ENCODE results near the gene COBLL1.

Gene COBLL1

DNA sequence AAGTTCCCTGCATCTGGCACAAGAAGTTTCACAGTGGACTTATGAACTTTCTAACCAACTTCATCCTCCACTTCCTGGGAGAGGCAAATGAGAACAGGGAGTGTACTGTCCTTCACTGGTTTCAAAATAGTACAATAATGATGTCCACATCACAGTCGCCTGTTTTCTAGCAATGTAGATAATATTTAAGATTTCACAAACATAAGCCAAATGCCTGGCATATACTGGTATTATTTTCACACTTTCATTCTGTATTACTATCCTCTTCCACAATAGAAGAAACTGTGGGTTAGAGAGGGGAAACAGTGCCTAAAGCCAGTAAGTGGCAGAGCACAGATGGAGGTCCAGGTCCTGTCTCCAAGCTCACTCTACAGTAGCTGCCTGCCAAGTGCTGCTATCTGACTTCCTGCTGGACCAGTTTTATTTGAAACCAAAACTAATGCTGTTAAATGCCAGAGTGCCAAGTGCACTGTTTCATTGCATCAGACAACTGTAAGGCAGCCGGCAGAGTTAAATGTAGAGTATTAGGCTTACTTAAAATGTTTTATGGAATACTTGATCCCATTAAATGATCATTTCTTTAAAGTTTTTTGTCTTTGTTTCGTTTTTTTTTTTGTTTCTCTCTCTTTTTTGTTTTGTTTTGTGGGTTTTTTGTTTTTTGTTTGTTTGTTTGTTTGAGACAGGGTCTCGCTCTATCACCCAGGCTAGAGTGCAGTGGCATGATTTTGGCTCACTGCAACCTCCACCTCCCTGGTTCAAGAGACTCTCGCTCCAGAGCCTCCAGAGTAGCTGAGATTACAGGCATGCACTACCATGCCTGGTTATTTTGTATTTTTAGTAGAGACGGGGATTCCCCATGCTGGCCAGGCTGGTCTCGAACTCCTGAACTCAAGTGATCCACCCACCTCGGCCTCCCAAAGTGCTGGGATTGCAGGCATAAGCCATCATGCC lies 15.1 kb downstream of the COBLL1 start (continued):
- TF ChIP-seq, protein P1, sequence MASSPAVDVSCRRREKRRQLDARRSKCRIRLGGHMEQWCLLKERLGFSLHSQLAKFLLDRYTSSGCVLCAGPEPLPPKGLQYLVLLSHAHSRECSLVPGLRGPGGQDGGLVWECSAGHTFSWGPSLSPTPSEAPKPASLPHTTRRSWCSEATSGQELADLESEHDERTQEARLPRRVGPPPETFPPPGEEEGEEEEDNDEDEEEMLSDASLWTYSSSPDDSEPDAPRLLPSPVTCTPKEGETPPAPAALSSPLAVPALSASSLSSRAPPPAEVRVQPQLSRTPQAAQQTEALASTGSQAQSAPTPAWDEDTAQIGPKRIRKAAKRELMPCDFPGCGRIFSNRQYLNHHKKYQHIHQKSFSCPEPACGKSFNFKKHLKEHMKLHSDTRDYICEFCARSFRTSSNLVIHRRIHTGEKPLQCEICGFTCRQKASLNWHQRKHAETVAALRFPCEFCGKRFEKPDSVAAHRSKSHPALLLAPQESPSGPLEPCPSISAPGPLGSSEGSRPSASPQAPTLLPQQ (tag by site-specific recombination; IDR thresholded peaks at IDR 0.05) = 0 out of 2 replicates have a peak, but pooled peaks have one; percentile 12
- TF ChIP-seq ZNF292 (tag by site-specific recombination; IDR thresholded peaks at IDR 0.05; ENCODE audit: borderline replicate concordance, low read depth) (no peak), RBAK (tag by site-specific recombination; IDR thresholded peaks at IDR 0.05) (no peak), OSR2 (tag by site-specific recombination; IDR thresholded peaks at IDR 0.05) (peak; percentile 78), ZNF391 (tag by site-specific recombination; IDR thresholded peaks at IDR 0.05; ENCODE audit: borderline replicate concordance, low read depth) (no peak), GLIS1 (tag by site-specific recombination; IDR thresholded peaks at IDR 0.05) (no peak), FEZF1 (tag by site-specific recombination; IDR thresholded peaks at IDR 0.05) (peak; percentile 92), ZNF530 (tag by site-specific recombination; IDR thresholded peaks at IDR 0.05; ENCODE audit: low read depth) (no peak), YY1 (tag by site-specific recombination; IDR thresholded peaks at IDR 0.05) (no peak)
- TF ChIP-seq, protein P2, sequence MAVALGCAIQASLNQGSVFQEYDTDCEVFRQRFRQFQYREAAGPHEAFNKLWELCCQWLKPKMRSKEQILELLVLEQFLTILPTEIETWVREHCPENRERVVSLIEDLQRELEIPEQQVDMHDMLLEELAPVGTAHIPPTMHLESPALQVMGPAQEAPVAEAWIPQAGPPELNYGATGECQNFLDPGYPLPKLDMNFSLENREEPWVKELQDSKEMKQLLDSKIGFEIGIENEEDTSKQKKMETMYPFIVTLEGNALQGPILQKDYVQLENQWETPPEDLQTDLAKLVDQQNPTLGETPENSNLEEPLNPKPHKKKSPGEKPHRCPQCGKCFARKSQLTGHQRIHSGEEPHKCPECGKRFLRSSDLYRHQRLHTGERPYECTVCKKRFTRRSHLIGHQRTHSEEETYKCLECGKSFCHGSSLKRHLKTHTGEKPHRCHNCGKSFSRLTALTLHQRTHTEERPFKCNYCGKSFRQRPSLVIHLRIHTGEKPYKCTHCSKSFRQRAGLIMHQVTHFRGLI (tag by site-specific recombination; IDR thresholded peaks at IDR 0.05) = no peak
- TF ChIP-seq, protein P3, sequence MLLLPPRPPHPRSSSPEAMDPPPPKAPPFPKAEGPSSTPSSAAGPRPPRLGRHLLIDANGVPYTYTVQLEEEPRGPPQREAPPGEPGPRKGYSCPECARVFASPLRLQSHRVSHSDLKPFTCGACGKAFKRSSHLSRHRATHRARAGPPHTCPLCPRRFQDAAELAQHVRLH (tag by site-specific recombination; IDR thresholded peaks at IDR 0.05) = 0 out of 2 replicates have a peak, but pooled peaks have one; percentile 20
- TF ChIP-seq, protein P4, sequence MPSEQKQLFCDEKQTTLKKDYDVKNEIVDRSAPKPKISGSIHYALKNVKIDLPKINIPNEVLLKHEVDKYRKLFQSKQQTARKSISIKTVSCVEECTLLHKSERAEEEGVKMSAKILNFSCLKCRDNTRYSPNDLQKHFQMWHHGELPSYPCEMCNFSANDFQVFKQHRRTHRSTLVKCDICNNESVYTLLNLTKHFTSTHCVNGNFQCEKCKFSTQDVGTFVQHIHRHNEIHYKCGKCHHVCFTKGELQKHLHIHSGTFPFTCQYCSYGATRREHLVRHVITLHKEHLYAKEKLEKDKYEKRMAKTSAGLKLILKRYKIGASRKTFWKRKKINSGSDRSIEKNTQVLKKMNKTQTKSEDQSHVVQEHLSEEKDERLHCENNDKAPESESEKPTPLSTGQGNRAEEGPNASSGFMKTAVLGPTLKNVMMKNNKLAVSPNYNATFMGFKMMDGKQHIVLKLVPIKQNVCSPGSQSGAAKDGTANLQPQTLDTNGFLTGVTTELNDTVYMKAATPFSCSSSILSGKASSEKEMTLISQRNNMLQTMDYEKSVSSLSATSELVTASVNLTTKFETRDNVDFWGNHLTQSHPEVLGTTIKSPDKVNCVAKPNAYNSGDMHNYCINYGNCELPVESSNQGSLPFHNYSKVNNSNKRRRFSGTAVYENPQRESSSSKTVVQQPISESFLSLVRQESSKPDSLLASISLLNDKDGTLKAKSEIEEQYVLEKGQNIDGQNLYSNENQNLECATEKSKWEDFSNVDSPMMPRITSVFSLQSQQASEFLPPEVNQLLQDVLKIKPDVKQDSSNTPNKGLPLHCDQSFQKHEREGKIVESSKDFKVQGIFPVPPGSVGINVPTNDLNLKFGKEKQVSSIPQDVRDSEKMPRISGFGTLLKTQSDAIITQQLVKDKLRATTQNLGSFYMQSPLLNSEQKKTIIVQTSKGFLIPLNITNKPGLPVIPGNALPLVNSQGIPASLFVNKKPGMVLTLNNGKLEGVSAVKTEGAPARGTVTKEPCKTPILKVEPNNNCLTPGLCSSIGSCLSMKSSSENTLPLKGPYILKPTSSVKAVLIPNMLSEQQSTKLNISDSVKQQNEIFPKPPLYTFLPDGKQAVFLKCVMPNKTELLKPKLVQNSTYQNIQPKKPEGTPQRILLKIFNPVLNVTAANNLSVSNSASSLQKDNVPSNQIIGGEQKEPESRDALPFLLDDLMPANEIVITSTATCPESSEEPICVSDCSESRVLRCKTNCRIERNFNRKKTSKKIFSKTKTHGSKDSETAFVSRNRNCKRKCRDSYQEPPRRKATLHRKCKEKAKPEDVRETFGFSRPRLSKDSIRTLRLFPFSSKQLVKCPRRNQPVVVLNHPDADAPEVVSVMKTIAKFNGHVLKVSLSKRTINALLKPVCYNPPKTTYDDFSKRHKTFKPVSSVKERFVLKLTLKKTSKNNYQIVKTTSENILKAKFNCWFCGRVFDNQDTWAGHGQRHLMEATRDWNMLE (tag by site-specific recombination; conservative IDR thresholded peaks at IDR 0.05; ENCODE audit: low read depth) = peak; percentile 59
- TF ChIP-seq, protein P5, sequence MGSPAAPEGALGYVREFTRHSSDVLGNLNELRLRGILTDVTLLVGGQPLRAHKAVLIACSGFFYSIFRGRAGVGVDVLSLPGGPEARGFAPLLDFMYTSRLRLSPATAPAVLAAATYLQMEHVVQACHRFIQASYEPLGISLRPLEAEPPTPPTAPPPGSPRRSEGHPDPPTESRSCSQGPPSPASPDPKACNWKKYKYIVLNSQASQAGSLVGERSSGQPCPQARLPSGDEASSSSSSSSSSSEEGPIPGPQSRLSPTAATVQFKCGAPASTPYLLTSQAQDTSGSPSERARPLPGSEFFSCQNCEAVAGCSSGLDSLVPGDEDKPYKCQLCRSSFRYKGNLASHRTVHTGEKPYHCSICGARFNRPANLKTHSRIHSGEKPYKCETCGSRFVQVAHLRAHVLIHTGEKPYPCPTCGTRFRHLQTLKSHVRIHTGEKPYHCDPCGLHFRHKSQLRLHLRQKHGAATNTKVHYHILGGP (tag by site-specific recombination; IDR thresholded peaks at IDR 0.05) = no peak
- TF ChIP-seq, protein P6, sequence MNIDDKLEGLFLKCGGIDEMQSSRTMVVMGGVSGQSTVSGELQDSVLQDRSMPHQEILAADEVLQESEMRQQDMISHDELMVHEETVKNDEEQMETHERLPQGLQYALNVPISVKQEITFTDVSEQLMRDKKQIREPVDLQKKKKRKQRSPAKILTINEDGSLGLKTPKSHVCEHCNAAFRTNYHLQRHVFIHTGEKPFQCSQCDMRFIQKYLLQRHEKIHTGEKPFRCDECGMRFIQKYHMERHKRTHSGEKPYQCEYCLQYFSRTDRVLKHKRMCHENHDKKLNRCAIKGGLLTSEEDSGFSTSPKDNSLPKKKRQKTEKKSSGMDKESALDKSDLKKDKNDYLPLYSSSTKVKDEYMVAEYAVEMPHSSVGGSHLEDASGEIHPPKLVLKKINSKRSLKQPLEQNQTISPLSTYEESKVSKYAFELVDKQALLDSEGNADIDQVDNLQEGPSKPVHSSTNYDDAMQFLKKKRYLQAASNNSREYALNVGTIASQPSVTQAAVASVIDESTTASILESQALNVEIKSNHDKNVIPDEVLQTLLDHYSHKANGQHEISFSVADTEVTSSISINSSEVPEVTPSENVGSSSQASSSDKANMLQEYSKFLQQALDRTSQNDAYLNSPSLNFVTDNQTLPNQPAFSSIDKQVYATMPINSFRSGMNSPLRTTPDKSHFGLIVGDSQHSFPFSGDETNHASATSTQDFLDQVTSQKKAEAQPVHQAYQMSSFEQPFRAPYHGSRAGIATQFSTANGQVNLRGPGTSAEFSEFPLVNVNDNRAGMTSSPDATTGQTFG (tag by site-specific recombination; IDR thresholded peaks at IDR 0.05; ENCODE audit: borderline replicate concordance) = no peak
- TF ChIP-seq, protein P7, sequence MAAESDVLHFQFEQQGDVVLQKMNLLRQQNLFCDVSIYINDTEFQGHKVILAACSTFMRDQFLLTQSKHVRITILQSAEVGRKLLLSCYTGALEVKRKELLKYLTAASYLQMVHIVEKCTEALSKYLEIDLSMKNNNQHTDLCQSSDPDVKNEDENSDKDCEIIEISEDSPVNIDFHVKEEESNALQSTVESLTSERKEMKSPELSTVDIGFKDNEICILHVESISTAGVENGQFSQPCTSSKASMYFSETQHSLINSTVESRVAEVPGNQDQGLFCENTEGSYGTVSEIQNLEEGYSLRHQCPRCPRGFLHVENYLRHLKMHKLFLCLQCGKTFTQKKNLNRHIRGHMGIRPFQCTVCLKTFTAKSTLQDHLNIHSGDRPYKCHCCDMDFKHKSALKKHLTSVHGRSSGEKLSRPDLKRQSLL (tag by site-specific recombination; IDR thresholded peaks at IDR 0.05) = peak; percentile 69
- TF ChIP-seq, protein P8, sequence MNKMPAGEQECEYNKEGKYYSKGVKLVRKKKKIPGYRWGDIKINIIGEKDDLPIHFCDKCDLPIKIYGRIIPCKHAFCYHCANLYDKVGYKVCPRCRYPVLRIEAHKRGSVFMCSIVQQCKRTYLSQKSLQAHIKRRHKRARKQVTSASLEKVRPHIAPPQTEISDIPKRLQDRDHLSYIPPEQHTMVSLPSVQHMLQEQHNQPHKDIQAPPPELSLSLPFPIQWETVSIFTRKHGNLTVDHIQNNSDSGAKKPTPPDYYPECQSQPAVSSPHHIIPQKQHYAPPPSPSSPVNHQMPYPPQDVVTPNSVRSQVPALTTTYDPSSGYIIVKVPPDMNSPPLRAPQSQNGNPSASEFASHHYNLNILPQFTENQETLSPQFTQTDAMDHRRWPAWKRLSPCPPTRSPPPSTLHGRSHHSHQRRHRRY (tag by site-specific recombination; IDR thresholded peaks at IDR 0.05) = no peak

Data from HEK293 (cell line).